MM.1S (cell line): Measurements from ENCODE around the gene CNTN5.

Experiments used
- DNase-seq: peaks from one replicate; pipeline ENCODE4 v3.0.0-alpha.2; 2015
- H2AFZ ChIP-seq: fragments of 300-600 bp; sonication (generic); 2 replicates; pipeline ENCODE4 v1.6.0; 2016; ENCODE audit warnings: antibody characterized with exemption, low read length
- H3F3A ChIP-seq: fragments of 300-600 bp; sonication (generic); 2 replicates; pipeline ENCODE4 v1.6.1; 2016; ENCODE audit warnings: mild to moderate bottlenecking, antibody characterized with exemption, low read length, moderate library complexity, mixed read lengths; ENCODE audit not compliant: insufficient read depth
- H3K27ac ChIP-seq: fragments of 300-600 bp; sonication (generic); 2 replicates; pipeline ENCODE4 v1.5.1; 2016; ENCODE audit warnings: mild to moderate bottlenecking, low read length
- H3K27me3 ChIP-seq: fragments of 300-600 bp; sonication (generic); replicated peaks from 2 replicates; pipeline ENCODE4 v1.6.0; 2016; ENCODE audit warnings: low read length; ENCODE audit not compliant: insufficient read depth
- H3K36me3 ChIP-seq: fragments of 300-600 bp; sonication (generic); replicated peaks from 2 replicates; pipeline ENCODE4 v1.6.1; 2016; ENCODE audit warnings: mild to moderate bottlenecking, low read length, mixed read lengths; ENCODE audit not compliant: insufficient read depth
- H3K4me1 ChIP-seq: fragments of 300-600 bp; sonication (generic); 2 replicates; pipeline ENCODE4 v1.6.1; 2016; ENCODE audit warnings: low read length, mixed read lengths
- H3K4me2 ChIP-seq: fragments of 300-600 bp; sonication (generic); 2 replicates; pipeline ENCODE4 v1.6.0; 2016; ENCODE audit warnings: low read depth, low read length
- H3K4me3 ChIP-seq: fragments of 300-600 bp; sonication (generic); 2 replicates; pipeline ENCODE4 v1.5.1; 2016; ENCODE audit warnings: low read length, mixed read lengths
- H3K79me2 ChIP-seq: fragments of 300-600 bp; sonication (generic); 2 replicates; pipeline ENCODE4 v1.6.1; 2016; ENCODE audit warnings: mixed run types, low read length, mixed read lengths
- H3K9ac ChIP-seq: fragments of 300-600 bp; sonication (generic); 2 replicates; pipeline ENCODE4 v1.6.1; 2016; ENCODE audit warnings: low read length, mixed read lengths
- H3K9me2 ChIP-seq: fragments of 300-600 bp; sonication (generic); replicated peaks from 2 replicates; pipeline ENCODE4 v1.6.1; 2016; ENCODE audit warnings: mild to moderate bottlenecking, low read length, mixed read lengths; ENCODE audit not compliant: insufficient read depth
- H3K9me3 ChIP-seq: fragments of 300-600 bp; sonication (generic); replicated peaks from 2 replicates; pipeline ENCODE4 v1.6.1; 2016; ENCODE audit warnings: mild to moderate bottlenecking, low read length, mixed read lengths; ENCODE audit not compliant: insufficient read depth
- H4K20me1 ChIP-seq: fragments of 300-600 bp; sonication (generic); 2 replicates; pipeline ENCODE4 v1.6.1; 2016; ENCODE audit warnings: mild to moderate bottlenecking, low read length, moderate library complexity, mixed read lengths; ENCODE audit not compliant: insufficient read depth
- EZH2 ChIP-seq: fragments of 300-600 bp; sonication (generic); optimal IDR thresholded peaks from 2 replicates; pipeline ENCODE3; 2017; ENCODE audit warnings: low read depth, mild to moderate bottlenecking, antibody characterized with exemption, low read length, mixed read lengths
- EZH2phosphoT487 ChIP-seq: fragments of 300-600 bp; sonication (generic); IDR thresholded peaks from 2 replicates; pipeline ENCODE4 v1.6.1; 2018; ENCODE audit warnings: antibody characterized with exemption, low read length
- TF ChIP-seq, protein P1 (sequence below): fragments of 300-600 bp; sonication (generic); IDR thresholded peaks from 2 replicates; pipeline ENCODE4 v1.5.1; 2016; ENCODE audit warnings: antibody characterized with exemption, low read length, mixed read lengths

The CNTN5 gene

DNA sequence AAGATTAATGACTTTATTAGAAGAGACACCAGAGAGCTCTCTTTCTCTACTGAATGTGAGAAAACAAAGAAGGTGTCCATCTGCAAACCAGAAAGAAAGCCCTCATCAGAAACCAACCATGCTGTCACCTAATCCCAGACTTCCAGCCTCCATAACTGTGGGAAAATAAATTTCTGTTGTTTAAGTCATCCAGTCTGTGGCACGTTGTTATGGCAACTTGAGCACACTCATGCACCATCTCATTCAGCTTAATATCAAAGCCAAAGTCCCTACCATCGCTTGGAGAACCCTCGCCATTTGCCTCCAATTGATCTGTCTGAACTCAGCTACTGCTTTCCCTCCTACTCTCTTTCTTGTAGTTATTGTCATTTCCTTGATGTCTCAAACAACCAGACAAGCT is 900.2 kb downstream of the CNTN5 start:
- H3K9ac ChIP-seq: no peak overlapping the region
- H3K9me3 ChIP-seq: no peaks in the 10 kb centered on the region
- H4K20me1 ChIP-seq: no peaks in the 10 kb centered on the region
- DNase-seq: no peak
- no peaks in the 10 kb centered on the region for H3K27me3 ChIP-seq
- no peak overlapping the region for H2AFZ ChIP-seq
- H3K9me2 ChIP-seq: no peaks in the 10 kb centered on the region
- no peaks in the 10 kb centered on the region for H3K4me1 ChIP-seq
- no peak overlapping the region for H3K4me3 ChIP-seq
- H3K79me2 ChIP-seq: no peaks in the 10 kb centered on the region
- H3K4me2 ChIP-seq: no peak overlapping the region
- TF ChIP-seq EZH2: no peak
- TF ChIP-seq, protein P1, sequence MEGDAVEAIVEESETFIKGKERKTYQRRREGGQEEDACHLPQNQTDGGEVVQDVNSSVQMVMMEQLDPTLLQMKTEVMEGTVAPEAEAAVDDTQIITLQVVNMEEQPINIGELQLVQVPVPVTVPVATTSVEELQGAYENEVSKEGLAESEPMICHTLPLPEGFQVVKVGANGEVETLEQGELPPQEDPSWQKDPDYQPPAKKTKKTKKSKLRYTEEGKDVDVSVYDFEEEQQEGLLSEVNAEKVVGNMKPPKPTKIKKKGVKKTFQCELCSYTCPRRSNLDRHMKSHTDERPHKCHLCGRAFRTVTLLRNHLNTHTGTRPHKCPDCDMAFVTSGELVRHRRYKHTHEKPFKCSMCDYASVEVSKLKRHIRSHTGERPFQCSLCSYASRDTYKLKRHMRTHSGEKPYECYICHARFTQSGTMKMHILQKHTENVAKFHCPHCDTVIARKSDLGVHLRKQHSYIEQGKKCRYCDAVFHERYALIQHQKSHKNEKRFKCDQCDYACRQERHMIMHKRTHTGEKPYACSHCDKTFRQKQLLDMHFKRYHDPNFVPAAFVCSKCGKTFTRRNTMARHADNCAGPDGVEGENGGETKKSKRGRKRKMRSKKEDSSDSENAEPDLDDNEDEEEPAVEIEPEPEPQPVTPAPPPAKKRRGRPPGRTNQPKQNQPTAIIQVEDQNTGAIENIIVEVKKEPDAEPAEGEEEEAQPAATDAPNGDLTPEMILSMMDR: no peak
- TF ChIP-seq EZH2phosphoT487: no peak
- no peak overlapping the region for H3K27ac ChIP-seq
- H3K36me3 ChIP-seq: no peaks in the 10 kb centered on the region
- no peaks in the 10 kb centered on the region for H3F3A ChIP-seq

DNA sequence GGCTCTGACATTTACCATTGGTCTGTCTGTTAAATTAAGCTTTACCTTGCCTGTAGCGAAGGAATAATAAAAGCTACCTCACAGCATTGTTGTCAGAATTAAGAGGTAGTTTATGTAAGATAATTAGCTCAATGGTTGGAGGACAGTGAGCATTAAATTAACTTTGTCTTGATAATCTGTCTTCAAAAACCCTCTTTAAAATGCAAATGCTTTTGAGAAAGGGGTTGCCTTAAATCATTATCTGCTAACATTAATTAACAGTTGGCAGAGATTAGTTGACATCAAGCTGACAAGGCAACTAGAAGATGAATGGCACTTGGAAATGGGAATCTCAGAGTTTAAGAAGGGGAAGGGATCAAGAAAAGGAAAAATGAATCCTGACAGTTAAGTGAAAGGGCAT is 905.2 kb downstream of the CNTN5 start:
- Histone ChIP-seq H3K79me2 (no peaks in the 10 kb centered on the region), H3K4me2 (no peak overlapping the region), H3K27ac (no peak overlapping the region), H3K27me3 (no peaks in the 10 kb centered on the region), H3K9me2 (no peaks in the 10 kb centered on the region), H3K4me1 (no peaks in the 10 kb centered on the region), H3K4me3 (no peak overlapping the region), H3F3A (no peaks in the 10 kb centered on the region), H2AFZ (no peak overlapping the region), H4K20me1 (no peaks in the 10 kb centered on the region), H3K9me3 (no peaks in the 10 kb centered on the region), H3K9ac (no peak overlapping the region), H3K36me3 (no peaks in the 10 kb centered on the region)
- no peak for DNase-seq
- TF ChIP-seq EZH2phosphoT487 (no peak), EZH2 (no peak)
- TF ChIP-seq, protein P1: no peak

DNA sequence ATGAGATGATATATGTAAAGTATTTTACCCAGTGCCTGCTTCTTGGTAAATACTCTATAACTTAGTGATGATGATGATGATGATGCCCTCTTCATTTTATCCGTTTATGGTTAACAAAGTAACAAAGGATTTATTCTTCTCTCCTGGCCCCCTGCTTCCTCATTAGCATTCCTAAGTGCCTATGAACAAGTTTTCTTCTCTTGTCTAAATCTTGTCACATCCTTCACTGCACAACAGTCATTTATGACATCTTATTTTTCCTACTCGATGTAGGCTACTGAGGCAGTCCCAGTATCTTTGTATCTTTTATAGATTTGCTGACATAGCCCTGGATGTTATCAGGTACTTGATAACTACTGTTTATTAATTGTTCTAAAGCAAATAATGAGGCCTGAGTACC is 911.9 kb downstream of the CNTN5 start:
- H2AFZ ChIP-seq: no peak overlapping the region
- H3K9ac ChIP-seq: no peak overlapping the region
- no peak for TF ChIP-seq EZH2
- no peak for TF ChIP-seq EZH2phosphoT487
- no peak overlapping the region for H3K27ac ChIP-seq
- no peaks in the 10 kb centered on the region for H3K9me3 ChIP-seq
- H3K79me2 ChIP-seq: no peaks in the 10 kb centered on the region
- DNase-seq: no peak
- no peak overlapping the region for H3K4me2 ChIP-seq
- no peaks in the 10 kb centered on the region for H4K20me1 ChIP-seq
- no peaks in the 10 kb centered on the region for H3F3A ChIP-seq
- H3K27me3 ChIP-seq: no peaks in the 10 kb centered on the region
- H3K9me2 ChIP-seq: no peaks in the 10 kb centered on the region
- H3K36me3 ChIP-seq: no peaks in the 10 kb centered on the region
- no peak overlapping the region for H3K4me3 ChIP-seq
- no peaks in the 10 kb centered on the region for H3K4me1 ChIP-seq

DNA sequence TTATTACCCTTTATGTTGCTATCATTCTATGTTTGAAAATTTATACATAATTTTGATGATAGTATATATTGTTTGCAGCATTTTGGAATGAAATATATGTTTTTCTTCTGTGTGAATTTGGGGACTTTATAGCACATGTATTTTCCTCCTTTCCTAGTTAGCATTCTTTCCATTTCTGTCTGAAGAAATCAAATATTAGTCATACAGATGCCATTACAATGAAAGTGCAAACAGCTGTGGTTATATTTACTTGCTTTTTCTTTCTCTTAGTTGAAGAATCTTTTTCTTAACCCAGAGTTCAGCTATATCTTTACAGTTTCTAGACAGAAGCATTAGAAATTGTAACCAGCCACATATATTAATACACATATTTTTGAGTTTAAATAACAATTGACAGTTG is 913.3 kb downstream of the CNTN5 start:
- H3K4me3 ChIP-seq: no peak overlapping the region
- no peak for TF ChIP-seq EZH2
- TF ChIP-seq, protein P1: no peak
- H3K9ac ChIP-seq: no peak overlapping the region
- no peak for DNase-seq
- no peaks in the 10 kb centered on the region for H3F3A ChIP-seq
- no peaks in the 10 kb centered on the region for H3K9me2 ChIP-seq
- H3K36me3 ChIP-seq: no peaks in the 10 kb centered on the region
- H3K27me3 ChIP-seq: no peaks in the 10 kb centered on the region
- H3K27ac ChIP-seq: no peak overlapping the region
- no peak overlapping the region for H3K4me2 ChIP-seq
- H2AFZ ChIP-seq: no peak overlapping the region
- no peaks in the 10 kb centered on the region for H3K9me3 ChIP-seq
- no peaks in the 10 kb centered on the region for H3K79me2 ChIP-seq
- no peaks in the 10 kb centered on the region for H4K20me1 ChIP-seq
- H3K4me1 ChIP-seq: no peaks in the 10 kb centered on the region
